ENCODE measurements around the gene CSNK2B.

DNA sequence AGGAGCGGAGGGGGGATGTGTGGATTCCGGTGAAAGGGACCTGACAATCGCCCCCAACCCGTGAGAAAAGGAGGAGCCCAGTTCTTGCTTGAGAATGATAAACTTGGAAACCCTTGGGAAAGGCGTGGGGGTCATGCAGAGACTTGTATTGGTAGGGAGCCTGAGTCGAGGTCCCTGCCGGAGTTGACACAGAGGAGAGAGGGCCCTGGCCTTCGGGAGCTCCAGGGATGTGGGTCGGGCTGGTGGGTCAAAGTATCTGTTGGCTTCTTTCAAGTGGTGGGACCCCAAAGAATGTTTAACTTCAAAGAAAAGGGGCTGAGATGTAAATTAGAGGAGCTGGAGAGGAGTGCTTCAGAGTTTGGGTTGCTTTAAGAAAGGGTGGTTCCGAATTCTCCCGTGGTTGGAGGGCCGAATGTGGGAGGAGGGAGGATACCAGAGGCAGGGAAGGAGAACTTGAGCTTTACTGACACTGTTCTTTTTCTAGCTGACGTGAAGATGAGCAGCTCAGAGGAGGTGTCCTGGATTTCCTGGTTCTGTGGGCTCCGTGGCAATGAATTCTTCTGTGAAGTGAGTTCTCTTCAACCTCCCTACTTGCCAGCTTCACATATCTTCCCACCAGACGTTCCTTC, 571 bp downstream of the CSNK2B start:
- TF ChIP-seq GLI4 (tag by site-specific recombination; IDR thresholded peaks at IDR 0.05), result no peak
- TF ChIP-seq, protein P1, sequence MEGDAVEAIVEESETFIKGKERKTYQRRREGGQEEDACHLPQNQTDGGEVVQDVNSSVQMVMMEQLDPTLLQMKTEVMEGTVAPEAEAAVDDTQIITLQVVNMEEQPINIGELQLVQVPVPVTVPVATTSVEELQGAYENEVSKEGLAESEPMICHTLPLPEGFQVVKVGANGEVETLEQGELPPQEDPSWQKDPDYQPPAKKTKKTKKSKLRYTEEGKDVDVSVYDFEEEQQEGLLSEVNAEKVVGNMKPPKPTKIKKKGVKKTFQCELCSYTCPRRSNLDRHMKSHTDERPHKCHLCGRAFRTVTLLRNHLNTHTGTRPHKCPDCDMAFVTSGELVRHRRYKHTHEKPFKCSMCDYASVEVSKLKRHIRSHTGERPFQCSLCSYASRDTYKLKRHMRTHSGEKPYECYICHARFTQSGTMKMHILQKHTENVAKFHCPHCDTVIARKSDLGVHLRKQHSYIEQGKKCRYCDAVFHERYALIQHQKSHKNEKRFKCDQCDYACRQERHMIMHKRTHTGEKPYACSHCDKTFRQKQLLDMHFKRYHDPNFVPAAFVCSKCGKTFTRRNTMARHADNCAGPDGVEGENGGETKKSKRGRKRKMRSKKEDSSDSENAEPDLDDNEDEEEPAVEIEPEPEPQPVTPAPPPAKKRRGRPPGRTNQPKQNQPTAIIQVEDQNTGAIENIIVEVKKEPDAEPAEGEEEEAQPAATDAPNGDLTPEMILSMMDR (tag by site-specific recombination; IDR thresholded peaks at IDR 0.05), result no peak
- no peak for TF ChIP-seq ZNF704 (tag by site-specific recombination; IDR thresholded peaks at IDR 0.05)
- no peak for TF ChIP-seq ZNF133 (tag by site-specific recombination; IDR thresholded peaks at IDR 0.05)
- no peak for TF ChIP-seq HOXD13 (CRISPR knock-in tag; IDR thresholded peaks at IDR 0.05; ENCODE audit: borderline replicate concordance)
- TF ChIP-seq HOXC10 (CRISPR knock-in tag; IDR thresholded peaks at IDR 0.05), result no peak
- no peak for TF ChIP-seq ZNF561 (tag by site-specific recombination; IDR thresholded peaks at IDR 0.05; ENCODE audit: borderline replicate concordance)
- no peak for TF ChIP-seq ZNF639 (tag by site-specific recombination; IDR thresholded peaks at IDR 0.05)
- TF ChIP-seq, protein P2, sequence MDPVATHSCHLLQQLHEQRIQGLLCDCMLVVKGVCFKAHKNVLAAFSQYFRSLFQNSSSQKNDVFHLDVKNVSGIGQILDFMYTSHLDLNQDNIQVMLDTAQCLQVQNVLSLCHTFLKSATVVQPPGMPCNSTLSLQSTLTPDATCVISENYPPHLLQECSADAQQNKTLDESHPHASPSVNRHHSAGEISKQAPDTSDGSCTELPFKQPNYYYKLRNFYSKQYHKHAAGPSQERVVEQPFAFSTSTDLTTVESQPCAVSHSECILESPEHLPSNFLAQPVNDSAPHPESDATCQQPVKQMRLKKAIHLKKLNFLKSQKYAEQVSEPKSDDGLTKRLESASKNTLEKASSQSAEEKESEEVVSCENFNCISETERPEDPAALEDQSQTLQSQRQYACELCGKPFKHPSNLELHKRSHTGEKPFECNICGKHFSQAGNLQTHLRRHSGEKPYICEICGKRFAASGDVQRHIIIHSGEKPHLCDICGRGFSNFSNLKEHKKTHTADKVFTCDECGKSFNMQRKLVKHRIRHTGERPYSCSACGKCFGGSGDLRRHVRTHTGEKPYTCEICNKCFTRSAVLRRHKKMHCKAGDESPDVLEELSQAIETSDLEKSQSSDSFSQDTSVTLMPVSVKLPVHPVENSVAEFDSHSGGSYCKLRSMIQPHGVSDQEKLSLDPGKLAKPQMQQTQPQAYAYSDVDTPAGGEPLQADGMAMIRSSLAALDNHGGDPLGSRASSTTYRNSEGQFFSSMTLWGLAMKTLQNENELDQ (tag by site-specific recombination; IDR thresholded peaks at IDR 0.05; ENCODE audit: low read depth), result no peak
- no peak; the same call in 1 of the 2 replicates for TF ChIP-seq ZNF341 (tag by site-specific recombination; IDR thresholded peaks at IDR 0.05; ENCODE audit: low read depth)
- no peak for TF ChIP-seq ZNF449 (tag by site-specific recombination; IDR thresholded peaks at IDR 0.05)
- no peak for TF ChIP-seq KLF10 (tag by site-specific recombination; IDR thresholded peaks at IDR 0.05)
